Heart right ventricle (tissue), 16 donors: Measurements from ENCODE around the gene SKIL. TPM values are rescaled to one million over a fixed set of nuclear protein-coding genes. Genes with fewer than 3 reads are reported as not detected.
A peak's percentile ranks its signal among the peaks of the same experiment; 100 is the strongest.

Experiments
- ATAC-seq, 8 donors: fragments of 200-7000 bp; cut with Tn5 transposase; one replicate each; pipeline ENCODE4 v1.9.1; 2020; ENCODE audit warnings: mild to moderate bottlenecking in 8 of 8, moderate library complexity in 8 of 8, moderate number of reproducible peaks in 1 of 8
- DNase-seq, 2 donors: peaks; one replicate each; pipeline ENCODE4 v3.0.0-alpha.2; 2020
- H3K27ac ChIP-seq, 10 donors: fragments of 200-600 bp; sonication (generic) in 2 of 10; one replicate each; pipeline versions ENCODE4 v1.5.0 to v1.8.0; 2020 to 2022; ENCODE audit warnings: mild to moderate bottlenecking in 3 of 10
- H3K27me3 ChIP-seq, 7 donors: fragments of 200-600 bp; one replicate each; pipeline ENCODE4 v1.8.0; 2021 to 2022; ENCODE audit warnings: mild to moderate bottlenecking in 2 of 7
- H3K36me3 ChIP-seq, 9 donors: fragments of 200-600 bp; sonication (generic) in 1 of 9; one replicate each; pipeline versions ENCODE4 v1.5.0 to v1.8.0; 2020 to 2022; ENCODE audit warnings: mild to moderate bottlenecking in 2 of 9
- H3K4me1 ChIP-seq, 9 donors: fragments of 200-600 bp; sonication (generic) in 1 of 9; one replicate each; pipeline versions ENCODE4 v1.5.0 to v1.8.0; 2020 to 2022; ENCODE audit warnings: mild to moderate bottlenecking in 4 of 9
- H3K4me3 ChIP-seq, 10 donors: fragments of 200-600 bp; sonication (generic) in 2 of 10; one replicate each; pipeline versions ENCODE4 v1.5.0 to v1.8.0; 2020 to 2022; ENCODE audit warnings: mild to moderate bottlenecking in 7 of 10, moderate library complexity in 2 of 10
- H3K9me3 ChIP-seq, 11 donors: fragments of 200-600 bp in 10 of 11; sonication (generic) in 2 of 11; one replicate each; pipeline versions ENCODE4 v1.5.0 to v1.8.0; 2013 to 2022; ENCODE audit warnings: mild to moderate bottlenecking in 2 of 11, control low read depth in 1 of 11, moderate library complexity in 1 of 11
- WGBS, 2 donors: extraction: QIAGEN DNeasy Blood & Tissue Kit; methylation state at CpG; one replicate each; pipeline ENCODE4 v1.1.7; 2013; ENCODE audit warnings: inconsistent platforms in 1 of 2; 5-methylcytosine and 5-hydroxymethylcytosine counted together
- intact Hi-C, 10 donors: fragments of 100-400 bp; cut with DNase I; formaldehyde crosslinking; loops; one replicate each; pipeline versions ENCODE4 v1.11.1 to v1.14.2; 2022
- long read RNA-seq, 3 donors: library from polyadenylated mRNA; unstranded; transcript quantifications; one replicate each; pipeline ENCODE4 v2.0.0, GENCODE V29; 2020 to 2021
- polyA plus RNA-seq, 2 donors: library from polyadenylated mRNA; stranded (reverse); fragments of 200-250 nt; gene quantifications; one replicate each; pipeline ENCODE4 v1.2.3, GENCODE V29; 2013
- total RNA-seq, 10 donors: library from RNA; stranded (reverse); fragmentation: NEBNext Ultra II Directional in 3 of 10; extraction: Animal tissue kit (Norgen Biotek cat#: 25700) in 3 of 10; gene quantifications; one replicate each; pipeline versions ENCODE4 v1.2.1 to v1.2.4, GENCODE V29; 2021 to 2023
- TF ChIP-seq, protein P1 (sequence below), 9 donors: fragments of 200-600 bp; sonication (generic) in 2 of 9; IDR thresholded peaks; one replicate each; pipeline versions ENCODE4 v1.5.0 to v1.8.0; 2021 to 2022; ENCODE audit warnings: antibody characterized with exemption in 9 of 9, mild to moderate bottlenecking in 5 of 9, moderate library complexity in 1 of 9
- donor health status: Arrhythmogenic right ventricular cardiomyopathy.
- donor health status: ischemic (EF 13 %, LVEDD 7.1; RV severe dilation, severe dysfunction).
- donor health status: healthy with polysubstance abuse.
- donor health status: DM: no; HTN: yes; CAD: no.
- donor health status: DM: no; HTN: no; CAD: no.
- donor health status: ischemic (EF 25% LVEDD 6.9; RV normal size, moderate dysfunction).
- donor health status: ischemic (EF 25% LVEDD 5.7; RV mildly dilated, moderate dysfunction).
- donor health status: healthy.
- donor health status: DM: yes; HTN: yes; CAD: no.
- donor health status: Ischemic cardiomyopathy.
- donor health status: ischemic (EF 35%, LVEDD 5.7; RV mildly dilated, moderate dysfunction).
- donor health status: nonischemic (EF 11% LVEDD 7.7; RV severe dilation, severe dysfunction).
- donor health status: DM: yes; HTN: yes; CAD: no.
- donor health status: PGD.
- donor health status: ischemic (EF 29% LVEDD 5.4; RV normal size, mild dysfunction).
- donor health status: nonischemic (EF 23%, LVEDD 6.1; RV moderate dilation, normal function).

Gene SKIL, protein sequence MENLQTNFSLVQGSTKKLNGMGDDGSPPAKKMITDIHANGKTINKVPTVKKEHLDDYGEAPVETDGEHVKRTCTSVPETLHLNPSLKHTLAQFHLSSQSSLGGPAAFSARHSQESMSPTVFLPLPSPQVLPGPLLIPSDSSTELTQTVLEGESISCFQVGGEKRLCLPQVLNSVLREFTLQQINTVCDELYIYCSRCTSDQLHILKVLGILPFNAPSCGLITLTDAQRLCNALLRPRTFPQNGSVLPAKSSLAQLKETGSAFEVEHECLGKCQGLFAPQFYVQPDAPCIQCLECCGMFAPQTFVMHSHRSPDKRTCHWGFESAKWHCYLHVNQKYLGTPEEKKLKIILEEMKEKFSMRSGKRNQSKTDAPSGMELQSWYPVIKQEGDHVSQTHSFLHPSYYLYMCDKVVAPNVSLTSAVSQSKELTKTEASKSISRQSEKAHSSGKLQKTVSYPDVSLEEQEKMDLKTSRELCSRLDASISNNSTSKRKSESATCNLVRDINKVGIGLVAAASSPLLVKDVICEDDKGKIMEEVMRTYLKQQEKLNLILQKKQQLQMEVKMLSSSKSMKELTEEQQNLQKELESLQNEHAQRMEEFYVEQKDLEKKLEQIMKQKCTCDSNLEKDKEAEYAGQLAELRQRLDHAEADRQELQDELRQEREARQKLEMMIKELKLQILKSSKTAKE
- total RNA-seq (10 to 100 TPM; 17.7 to 32.1 (median 24.9) TPM), polyA plus RNA-seq (10 to 100 TPM in 1 of 2 donors, 1 to 10 TPM in 1; 4.9 to 10.2 TPM)
- long read RNA-seq, donor 1, full-length matches to known transcripts: 4 of 7 reads
- long read RNA-seq, donor 1, partial matches to known transcripts: 1 of 7 reads
- long read RNA-seq, donor 1, other reads (novel, unspliced or antisense): 2 of 7 reads
- long read RNA-seq, donor 2, partial matches to known transcripts: 0 of 4 reads
- long read RNA-seq, donor 2, other reads (novel, unspliced or antisense): 0 of 4 reads
- long read RNA-seq, donor 3, full-length matches to known transcripts: 8 of 32 reads
- long read RNA-seq, donor 3, partial matches to known transcripts: 3 of 32 reads
- long read RNA-seq, donor 3, other reads (novel, unspliced or antisense): 21 of 32 reads

GRCh38 chr3:170357176-170358041 is at the start of gene SKIL:
Gene SKIL (plus strand): TSS chr3:170357715. CDS start chr3:170360332, 2,617 bp downstream.
- intact Hi-C loops: loop anchor here in 6 of 10 donors (2.0 to 10.0 kb wide), 4 partner anchors 45 to 175 kb away; partner anchors contain the start of genes PHC3 (in 3 of the 6) and PRKCI (in 1 of the 6)
- peak; percentile 82 to 90 (median 86) for ATAC-seq
- TF ChIP-seq, protein P1, sequence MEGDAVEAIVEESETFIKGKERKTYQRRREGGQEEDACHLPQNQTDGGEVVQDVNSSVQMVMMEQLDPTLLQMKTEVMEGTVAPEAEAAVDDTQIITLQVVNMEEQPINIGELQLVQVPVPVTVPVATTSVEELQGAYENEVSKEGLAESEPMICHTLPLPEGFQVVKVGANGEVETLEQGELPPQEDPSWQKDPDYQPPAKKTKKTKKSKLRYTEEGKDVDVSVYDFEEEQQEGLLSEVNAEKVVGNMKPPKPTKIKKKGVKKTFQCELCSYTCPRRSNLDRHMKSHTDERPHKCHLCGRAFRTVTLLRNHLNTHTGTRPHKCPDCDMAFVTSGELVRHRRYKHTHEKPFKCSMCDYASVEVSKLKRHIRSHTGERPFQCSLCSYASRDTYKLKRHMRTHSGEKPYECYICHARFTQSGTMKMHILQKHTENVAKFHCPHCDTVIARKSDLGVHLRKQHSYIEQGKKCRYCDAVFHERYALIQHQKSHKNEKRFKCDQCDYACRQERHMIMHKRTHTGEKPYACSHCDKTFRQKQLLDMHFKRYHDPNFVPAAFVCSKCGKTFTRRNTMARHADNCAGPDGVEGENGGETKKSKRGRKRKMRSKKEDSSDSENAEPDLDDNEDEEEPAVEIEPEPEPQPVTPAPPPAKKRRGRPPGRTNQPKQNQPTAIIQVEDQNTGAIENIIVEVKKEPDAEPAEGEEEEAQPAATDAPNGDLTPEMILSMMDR (IDR thresholded peaks at IDR 0.05): peak in 4 of 9 donors; percentile 9 to 28 (median 22)

GRCh38 chr3:170309046-170309445 is 48.5 kb upstream of the SKIL start:
- no peak overlapping the region for H3K27ac ChIP-seq
- TF ChIP-seq, protein P1 (IDR thresholded peaks at IDR 0.05): no peak
- no peak for DNase-seq
- H3K4me3 ChIP-seq: no peak overlapping the region
- peaks cover 0 to 4% (median 0%) of the 10 kb centered on the region in 9 donors for H3K36me3 ChIP-seq
- ATAC-seq: no peak
- WGBS, 2 donors: 68 to 76% methylated on average over 1 of the region's 1 CpG
- H3K4me1 ChIP-seq: peaks cover 0 to 9% (median 0%) of the 10 kb centered on the region in 9 donors
- H3K27me3 ChIP-seq: no peaks in the 10 kb centered on the region
- H3K9me3 ChIP-seq: no peaks in the 10 kb centered on the region
- intact Hi-C loops: loop anchor here in 3 of 10 donors (5.0 to 10.0 kb wide), 2 partner anchors 496 to 503 kb away; no protein-coding TSS in a partner anchor

More at GRCh38 chr3:170357176-170358041, at the start of gene SKIL:
- Histone ChIP-seq H3K9me3 (no peaks in the 10 kb centered on the region), H3K36me3 (peaks cover 0 to 30% (median 0%) of the 10 kb centered on the region in 9 donors), H3K4me3 (peak within 1 kb of the TSS; percentile 77 to 100 (median 98)), H3K27ac (peak within 1 kb of the TSS; percentile 97 to 100 (median 100)), H3K27me3 (no peaks in the 10 kb centered on the region), H3K4me1 (peaks cover 0 to 66% (median 47%) of the 10 kb centered on the region in 9 donors)
- 0% methylated on average over 83 to 119 of the region's 124 CpGs for WGBS, 2 donors
- DNase-seq: peak; percentile 97 to 98

- ATAC-seq: no peak
- Histone ChIP-seq H3K27me3 (no peaks in the 10 kb centered on the region), H3K27ac (no peak overlapping the region), H3K36me3 (no peaks in the 10 kb centered on the region), H3K4me1 (peaks cover 0 to 18% (median 0%) of the 10 kb centered on the region in 9 donors), H3K4me3 (no peak overlapping the region), H3K9me3 (no peaks in the 10 kb centered on the region)
- intact Hi-C loops: loop anchor here in 5 of 10 donors (10.0 kb wide), 5 partner anchors 57 to 497 kb away; partner anchors contain the start of gene CLDN11 (in 1 of the 5)
- 83 to 85% methylated on average over 3 of the region's 3 CpGs for WGBS, 2 donors
- TF ChIP-seq, protein P1 (IDR thresholded peaks at IDR 0.05): no peak
- DNase-seq: no peak
Observed at GRCh38 chr3:170317954-170318353, 39.6 kb upstream of the SKIL start.
